Inflammatory macrophage (primary cell): Measurements from ENCODE around the gene NFIB.
A peak's percentile ranks its signal among the peaks of the same experiment; 100 is the strongest.

Source experiments
- DNase-seq, 2 donors: peaks; one replicate each; pipeline ENCODE4 v3.0.0-alpha.2; 2020 to 2022
- total RNA-seq, 18 experiments: gene quantifications; one replicate each; lab custom pipeline; 2026; ENCODE audit warnings: mixed read lengths in 6 of 18, inconsistent platforms in 2 of 18; lab: John Stamatoyannopoulos, UW

Gene NFIB
- total RNA-seq, result 0 to 0.73 (median 0.09) reads per million in 18 experiments

DNA sequence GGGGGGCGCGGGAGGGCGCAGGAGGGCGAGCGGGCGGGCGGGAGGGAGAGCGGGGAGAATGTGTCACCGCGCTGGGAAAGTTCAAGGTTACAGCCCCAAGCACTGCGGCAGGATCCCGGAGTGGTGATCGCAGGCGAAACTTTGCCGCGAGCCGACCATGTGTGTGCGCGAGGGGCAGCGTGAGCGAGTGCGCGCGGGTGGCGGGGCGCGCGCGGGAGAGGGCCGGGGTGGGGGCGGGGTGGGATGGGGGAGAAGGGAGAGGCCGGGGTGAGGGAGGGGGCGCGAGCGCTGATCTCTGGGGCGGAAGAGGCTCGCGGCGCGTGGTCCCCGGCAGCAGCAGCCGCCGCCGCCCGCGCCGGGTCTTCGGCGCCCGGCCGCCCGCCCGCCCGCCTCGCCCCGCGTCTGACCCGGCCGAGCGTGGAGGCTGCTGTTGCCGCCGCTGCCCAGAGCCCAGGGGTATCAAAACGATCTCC lies at the start of gene NFIB:
TSS of gene NFIB (minus strand) at position 191 of the 473 bp plus-strand sequence. CDS start 630 bp downstream, outside the sequence.
- no peak for DNase-seq

- DNase-seq, result no peak
Measured at GRCh38 chr9:14362175-14362574, 48.2 kb upstream of the NFIB start.

- no peak for DNase-seq
Measured at GRCh38 chr9:14361074-14361473, 47.1 kb upstream of the NFIB start.

GRCh38 chr9:14358523-14358922 lies 44.6 kb upstream of the NFIB start:
- DNase-seq, result no peak

GRCh38 chr9:14356351-14357265 lies 42.7 kb upstream of the NFIB start:
- DNase-seq, result no peak

GRCh38 chr9:14354201-14354600 lies 40.3 kb upstream of the NFIB start:
- DNase-seq, result no peak

DNA sequence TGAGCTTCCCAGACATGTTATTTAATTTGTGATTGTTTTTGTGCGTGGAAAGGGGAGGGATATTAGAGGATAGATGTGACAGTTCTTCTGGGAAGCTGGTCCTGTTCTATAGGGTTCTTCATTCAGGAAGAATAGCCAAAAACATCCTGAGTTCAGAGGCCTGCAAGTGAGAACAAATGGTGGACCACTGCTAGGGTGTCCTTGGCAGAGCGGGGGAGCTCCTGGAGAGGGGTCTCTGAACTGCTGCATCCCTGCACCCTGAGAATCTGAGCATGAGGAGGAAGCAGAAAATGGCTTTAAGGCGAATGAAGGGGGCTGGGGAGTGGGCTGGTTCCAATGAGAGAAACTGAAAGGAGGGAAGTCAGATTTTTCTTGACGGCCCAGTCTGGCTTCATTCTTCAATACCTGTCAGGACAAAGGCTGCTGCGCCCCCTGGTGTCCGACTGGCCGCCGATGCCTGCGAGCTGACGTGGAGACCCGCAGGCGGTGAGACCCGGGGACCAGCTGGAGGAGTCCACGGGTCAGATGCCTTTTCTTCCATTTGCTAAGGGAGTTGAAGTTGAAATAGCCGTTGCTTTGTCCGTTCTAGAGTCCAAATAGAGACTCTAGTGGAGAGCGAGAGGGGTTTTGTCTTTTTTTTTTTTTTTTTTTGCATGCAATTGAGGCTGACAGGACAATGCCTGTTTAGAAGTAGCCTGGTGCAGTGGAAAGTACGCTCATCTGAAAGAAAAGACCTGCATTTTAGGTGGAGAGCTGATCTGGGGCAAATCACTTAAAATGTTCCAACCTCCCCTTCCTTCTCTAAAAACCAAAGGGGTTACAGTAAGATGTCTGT lies 39.5 kb upstream of the NFIB start:
- peak; percentile 56 to 63 for DNase-seq

- no peak for DNase-seq
Measured at GRCh38 chr9:14352503-14352902, 38.6 kb upstream of the NFIB start.

DNA sequence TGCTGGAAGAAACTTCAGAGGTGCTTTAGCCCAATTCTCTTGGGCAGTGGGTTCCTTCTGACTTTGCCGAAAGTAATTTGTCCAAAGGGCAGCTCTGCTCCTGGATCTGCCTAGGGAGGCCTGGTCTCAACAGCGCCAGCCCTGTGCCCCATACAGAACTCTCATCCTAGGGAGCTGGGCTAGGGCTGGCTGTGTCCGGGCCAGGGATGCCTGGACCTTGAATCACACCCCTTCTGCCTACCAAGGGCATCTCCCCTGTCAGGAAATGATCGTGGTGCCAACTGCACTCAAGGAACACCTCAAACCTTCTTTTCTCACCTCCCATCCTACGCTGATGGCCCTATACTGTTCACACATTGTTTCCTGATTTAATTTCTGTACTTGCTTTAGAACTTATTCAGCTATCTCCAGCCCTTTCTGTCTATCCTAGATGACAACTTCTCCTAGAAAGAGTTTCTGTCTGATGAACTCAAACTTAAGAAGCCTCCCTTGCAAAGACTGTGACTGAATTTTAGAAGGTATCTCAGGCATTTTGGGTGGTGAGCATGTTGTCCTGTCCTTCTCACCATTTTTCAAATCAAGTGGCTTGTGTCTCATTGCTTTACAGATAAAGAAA lies 37.4 kb upstream of the NFIB start:
- no peak for DNase-seq

GRCh38 chr9:14350754-14351153 lies 36.8 kb upstream of the NFIB start:
- no peak for DNase-seq

DNA sequence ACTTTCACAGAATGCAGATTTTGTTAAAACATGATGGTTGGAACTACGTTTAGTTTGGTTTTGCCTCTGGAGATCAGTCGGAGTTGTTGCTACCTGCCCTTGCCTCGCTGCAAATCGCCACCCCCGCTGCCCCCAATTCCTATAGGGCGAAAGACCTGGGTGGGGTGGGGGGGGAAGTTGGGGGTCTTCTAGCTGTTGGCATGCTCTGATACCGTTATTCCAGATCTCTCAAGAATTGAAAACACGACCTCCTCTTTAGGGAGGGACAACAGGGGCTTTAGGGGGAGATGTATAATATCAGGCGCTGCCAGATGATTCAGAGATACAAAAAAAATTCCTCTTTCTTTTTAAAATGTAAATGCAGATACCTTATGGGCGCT lies 36.4 kb upstream of the NFIB start:
- no peak for DNase-seq

DNA sequence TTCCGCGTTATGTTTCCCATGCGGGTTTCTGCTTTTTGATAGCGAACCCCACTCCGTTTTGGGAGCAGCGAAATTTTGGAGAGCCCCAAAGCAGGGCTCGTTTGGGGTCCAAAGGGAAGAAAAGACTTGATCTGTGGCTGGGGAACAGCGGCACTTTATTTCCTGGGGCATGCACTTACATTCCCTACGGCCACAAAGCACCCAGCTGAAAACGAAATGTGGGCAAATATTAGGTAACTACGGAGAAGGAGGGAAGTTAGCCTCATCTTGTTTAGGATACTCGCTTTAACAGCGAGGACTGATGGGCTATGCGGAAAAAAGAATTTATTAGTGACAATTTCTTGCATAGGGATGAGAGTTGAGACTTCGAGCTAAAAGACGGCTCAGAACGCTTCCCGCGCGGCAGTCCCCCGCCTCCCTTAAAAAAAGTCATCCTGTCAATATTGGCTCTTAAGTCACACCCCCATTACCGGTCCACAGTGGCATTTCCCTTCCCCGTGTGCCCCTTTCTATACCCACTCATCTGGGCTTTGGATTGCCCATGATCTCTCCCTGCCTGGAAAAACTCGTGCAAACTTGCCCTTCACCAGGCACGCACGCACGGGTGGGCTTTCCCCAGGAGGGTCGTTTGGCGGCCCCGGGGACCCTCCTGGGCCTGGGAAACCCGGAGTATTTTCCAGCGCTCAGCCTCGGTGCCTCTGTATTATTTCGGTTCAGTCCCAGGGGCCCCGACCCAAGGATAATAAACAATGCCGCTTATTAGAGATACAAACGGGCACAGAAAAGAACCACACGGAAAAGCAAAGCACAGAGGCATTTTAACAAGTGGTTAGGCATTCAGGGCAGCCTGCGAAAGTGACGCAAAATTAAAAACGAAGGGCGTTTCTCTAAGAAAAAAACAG lies 35.8 kb upstream of the NFIB start:
- no peak for DNase-seq

DNA sequence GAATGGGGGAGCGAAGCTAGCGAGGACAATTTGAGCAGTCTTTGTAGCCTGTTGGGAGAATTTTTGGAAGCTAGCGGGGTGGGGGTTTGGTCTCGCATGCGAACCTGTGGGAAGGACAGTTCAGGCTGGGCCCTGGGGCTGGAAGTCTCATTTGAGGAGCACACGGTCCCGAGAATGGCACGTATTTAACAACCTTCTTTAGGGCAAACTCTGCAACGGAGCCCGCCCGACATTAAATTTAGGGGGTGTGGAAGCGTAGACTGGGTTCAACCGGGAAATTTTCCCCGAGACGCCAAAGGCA lies 35.2 kb upstream of the NFIB start:
- DNase-seq, result no peak

GRCh38 chr9:14348373-14349145 lies 34.6 kb upstream of the NFIB start:
- no peak for DNase-seq

DNA sequence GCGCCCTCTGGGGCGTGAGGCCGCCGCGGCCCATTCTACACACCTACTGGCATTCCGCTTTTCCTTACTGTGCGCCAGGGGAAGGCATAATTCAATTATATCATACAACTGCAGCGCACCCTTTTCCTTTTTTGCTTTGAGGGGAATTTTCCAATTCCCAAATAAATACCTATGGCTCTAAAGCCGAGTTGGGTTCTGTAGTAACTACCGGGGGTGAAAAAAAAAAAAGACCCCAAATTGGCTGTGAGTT lies 34.1 kb upstream of the NFIB start:
- no peak for DNase-seq

- DNase-seq, result no peak
Measured at GRCh38 chr9:14347406-14348122, 33.6 kb upstream of the NFIB start.

DNA sequence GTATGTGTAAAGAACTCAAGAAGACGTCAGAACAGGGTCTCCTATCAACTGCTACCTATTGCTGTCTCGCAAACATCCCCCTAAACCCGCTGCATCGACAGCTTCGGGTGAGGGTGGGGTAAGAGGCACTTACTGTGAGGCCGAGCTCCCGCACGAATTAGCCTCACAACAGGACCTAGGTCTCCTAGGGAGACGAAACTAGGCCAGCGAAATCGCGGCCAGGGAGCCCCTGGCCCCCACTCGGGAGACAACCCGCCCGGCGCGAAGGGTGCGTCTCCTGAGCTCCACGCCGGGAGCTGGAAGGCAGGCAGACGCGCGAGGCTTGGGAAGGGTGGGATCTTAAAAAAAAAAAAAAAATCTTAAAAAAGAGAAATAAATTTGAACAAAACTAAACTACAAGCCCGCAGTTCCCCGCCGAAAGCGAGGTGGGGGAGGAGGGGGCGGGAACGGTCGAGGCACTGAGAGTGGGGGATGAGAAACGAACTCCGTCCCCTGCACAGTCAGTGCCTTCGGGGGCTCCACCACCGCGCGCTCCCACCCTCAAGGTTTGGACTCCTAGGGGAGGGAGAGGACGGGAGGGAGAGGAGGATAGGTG lies 33.0 kb upstream of the NFIB start:
- DNase-seq, result no peak

- no peak for DNase-seq
Measured at GRCh38 chr9:14346231-14346791, 32.4 kb upstream of the NFIB start.

- DNase-seq, result no peak
Measured at GRCh38 chr9:14345354-14346230, 31.7 kb upstream of the NFIB start.
